22Rv1 (cell line): ENCODE results near the gene SLC9A9.

Source experiments
- CTCF ChIP-seq: fragments of 450-650 bp; IDR thresholded peaks from 2 replicates; pipeline ENCODE4 v1.5.1; 2017; ENCODE audit warnings: mild to moderate bottlenecking
- ZFX ChIP-seq: fragments of 450-650 bp; IDR thresholded peaks from 2 replicates; pipeline ENCODE4 v1.6.1; 2017; ENCODE audit warnings: antibody characterized with exemption, borderline replicate concordance

DNA sequence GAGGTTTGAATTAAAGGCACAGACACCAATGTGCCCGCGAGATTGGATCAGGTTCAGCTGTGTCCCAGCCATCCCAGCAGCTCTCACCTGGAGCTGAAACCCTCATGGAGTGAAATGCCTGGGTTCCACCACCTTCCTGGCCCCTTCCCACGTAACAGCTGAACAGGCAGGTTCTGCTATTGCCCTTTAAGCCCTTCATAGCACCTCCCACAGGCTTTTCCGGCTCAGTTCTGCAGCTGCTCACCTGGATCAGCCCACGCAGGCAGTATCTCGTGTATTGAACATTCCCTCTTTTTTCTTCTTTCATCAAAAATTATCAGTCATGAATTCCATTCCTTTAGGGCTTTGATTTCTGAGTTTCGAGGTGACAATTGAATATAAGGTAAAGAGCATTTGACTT is 129.8 kb downstream of the SLC9A9 start:
- TF ChIP-seq CTCF (no peak), ZFX (no peak)
